Testis (tissue), 2 donors: Measurements from ENCODE around the gene CDH6.

Source experiments
- POLR2A ChIP-seq: fragments of 450-650 bp; IDR thresholded peaks from one replicate; pipeline ENCODE4 v1.6.1; 2017; ENCODE audit warnings: antibody characterized with exemption, mild to moderate bottlenecking, moderate library complexity
- TF ChIP-seq, protein P1 (sequence below), 3 experiments: fragments of 450-650 bp in 2 of 3; fragments of 200-600 bp in 1 of 3; sonication (generic) in 1 of 3; IDR thresholded peaks; one replicate each; pipeline ENCODE4 v1.5.1; 2016 to 2019; ENCODE audit warnings: antibody characterized with exemption in 3 of 3, mild to moderate bottlenecking in 2 of 3, moderate library complexity in 1 of 3

DNA sequence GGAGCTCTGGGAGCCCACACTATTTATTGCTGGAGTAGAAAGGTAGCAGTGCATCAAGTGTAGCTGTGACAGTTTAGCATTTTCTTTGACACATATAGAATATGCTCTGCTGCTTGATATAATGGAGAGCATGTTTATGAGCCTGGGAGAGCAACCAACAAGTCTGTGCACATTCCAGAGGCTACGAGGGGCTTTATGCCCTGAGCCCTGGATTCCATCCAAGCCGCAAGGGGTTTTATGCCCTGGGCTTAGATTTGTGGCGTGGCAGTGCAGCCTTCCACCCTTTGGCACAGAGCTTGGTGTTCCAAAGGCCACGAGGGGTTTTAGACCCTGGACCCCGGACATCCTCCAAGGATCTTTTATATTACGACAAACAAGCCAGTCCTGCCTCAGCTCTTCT lies 14.6 kb downstream of the CDH6 start:
- no peak for TF ChIP-seq POLR2A
- TF ChIP-seq, protein P1, sequence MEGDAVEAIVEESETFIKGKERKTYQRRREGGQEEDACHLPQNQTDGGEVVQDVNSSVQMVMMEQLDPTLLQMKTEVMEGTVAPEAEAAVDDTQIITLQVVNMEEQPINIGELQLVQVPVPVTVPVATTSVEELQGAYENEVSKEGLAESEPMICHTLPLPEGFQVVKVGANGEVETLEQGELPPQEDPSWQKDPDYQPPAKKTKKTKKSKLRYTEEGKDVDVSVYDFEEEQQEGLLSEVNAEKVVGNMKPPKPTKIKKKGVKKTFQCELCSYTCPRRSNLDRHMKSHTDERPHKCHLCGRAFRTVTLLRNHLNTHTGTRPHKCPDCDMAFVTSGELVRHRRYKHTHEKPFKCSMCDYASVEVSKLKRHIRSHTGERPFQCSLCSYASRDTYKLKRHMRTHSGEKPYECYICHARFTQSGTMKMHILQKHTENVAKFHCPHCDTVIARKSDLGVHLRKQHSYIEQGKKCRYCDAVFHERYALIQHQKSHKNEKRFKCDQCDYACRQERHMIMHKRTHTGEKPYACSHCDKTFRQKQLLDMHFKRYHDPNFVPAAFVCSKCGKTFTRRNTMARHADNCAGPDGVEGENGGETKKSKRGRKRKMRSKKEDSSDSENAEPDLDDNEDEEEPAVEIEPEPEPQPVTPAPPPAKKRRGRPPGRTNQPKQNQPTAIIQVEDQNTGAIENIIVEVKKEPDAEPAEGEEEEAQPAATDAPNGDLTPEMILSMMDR (IDR thresholded peaks at IDR 0.05), result no peak
